HL-60/S4 (cell line): ENCODE measurements around the gene NIBAN1.

Source experiments
- in situ Hi-C: fragments of 300-500 bp; cut with MboI; formaldehyde crosslinking; loops from 2 replicates; pipeline ENCODE4 v1.14.3; 2022; ENCODE audit warnings: low sequenced_read_pairs

NIBAN1 gene

DNA sequence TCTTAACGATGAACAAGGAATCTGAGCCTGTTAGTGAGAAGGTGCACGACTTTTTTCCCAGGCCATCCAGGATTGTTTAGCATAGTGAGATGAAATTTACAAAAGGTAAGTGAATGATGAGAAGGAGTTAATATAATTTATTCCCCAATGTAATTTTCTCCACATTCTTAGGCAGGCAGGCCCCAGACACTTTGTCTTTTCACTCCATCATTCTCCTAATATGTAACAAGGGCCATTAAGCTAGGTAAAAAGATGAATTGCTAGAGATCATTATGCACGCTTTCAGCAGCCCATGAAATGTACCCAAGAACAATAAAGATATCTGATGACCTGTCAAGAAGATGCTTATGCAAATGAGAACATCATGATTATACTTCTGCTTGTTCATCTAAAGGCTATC lies 24.1 kb downstream of the NIBAN1 start:
- in situ Hi-C loops, result no loop called here

- in situ Hi-C loops, result no loop called here
These were observed 26.6 kb downstream of the NIBAN1 start for GRCh38 chr1:184947497-184948256.

- in situ Hi-C loops, result no loop called here
These were observed 28.5 kb downstream of the NIBAN1 start for GRCh38 chr1:184945678-184946412.

DNA sequence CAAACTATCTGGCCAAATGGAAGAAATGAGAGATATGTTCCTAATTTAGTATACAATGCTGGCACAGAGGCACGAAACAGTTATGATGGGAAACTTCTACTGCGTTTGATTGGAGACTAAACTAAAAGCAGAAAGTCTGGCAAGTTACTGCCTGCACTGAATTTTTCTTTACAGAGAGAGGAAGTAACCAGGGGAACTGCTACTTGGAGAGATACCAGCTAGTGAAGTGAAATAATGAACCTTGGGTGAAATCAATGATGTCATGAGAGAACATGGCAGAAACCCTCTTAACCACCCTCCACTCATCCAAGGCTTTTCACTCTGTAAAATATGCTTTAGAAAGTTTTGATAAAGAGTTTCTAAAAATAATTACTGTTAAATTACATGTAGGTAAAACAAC lies 29.3 kb downstream of the NIBAN1 start:
- in situ Hi-C loops, result no loop called here

- in situ Hi-C loops, result no loop called here
These were observed 30.3 kb downstream of the NIBAN1 start for GRCh38 chr1:184943998-184944397.

DNA sequence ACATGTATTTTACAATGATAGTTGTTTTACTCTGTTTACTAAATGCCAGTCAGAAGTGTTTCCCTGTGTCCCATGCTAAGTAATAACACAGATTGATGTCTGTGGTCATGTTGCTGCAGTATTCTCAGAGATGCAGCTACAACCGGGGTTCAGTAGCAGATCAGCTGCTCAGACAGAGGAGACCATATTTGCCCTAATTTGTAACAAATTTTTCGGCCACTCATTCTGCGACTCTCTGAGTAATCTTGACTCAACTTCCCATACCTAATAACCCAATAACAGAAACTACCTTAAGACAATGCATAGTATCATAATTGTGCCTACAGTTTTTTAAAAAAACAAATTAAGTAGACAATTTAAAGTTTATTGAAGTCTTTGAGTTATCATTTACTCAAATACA lies 32.6 kb downstream of the NIBAN1 start:
- in situ Hi-C loops, result no loop called here

GRCh38 chr1:184941410-184941733 lies 32.9 kb downstream of the NIBAN1 start:
- in situ Hi-C loops, result no loop called here

GRCh38 chr1:184940694-184941409 lies 33.5 kb downstream of the NIBAN1 start:
- in situ Hi-C loops, result no loop called here

DNA sequence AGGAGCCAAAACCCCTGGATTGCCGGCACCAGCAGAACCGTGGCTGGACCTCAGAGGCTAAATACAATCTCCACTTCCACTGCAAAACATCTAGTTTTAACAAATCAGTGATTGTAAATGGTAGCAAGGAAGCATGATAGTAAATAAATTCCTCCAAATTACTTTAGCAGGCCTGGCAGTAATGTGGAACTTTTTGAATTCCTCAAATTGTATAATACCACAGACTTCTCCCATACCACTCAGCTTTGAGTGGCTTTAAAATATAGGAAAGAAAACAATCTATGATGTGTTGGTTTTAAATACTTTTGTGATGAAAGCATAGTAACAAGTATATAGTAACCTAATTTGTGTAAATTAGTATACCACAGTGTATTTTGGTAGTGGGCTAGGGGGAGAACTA lies 34.1 kb downstream of the NIBAN1 start:
- in situ Hi-C loops, result no loop called here

DNA sequence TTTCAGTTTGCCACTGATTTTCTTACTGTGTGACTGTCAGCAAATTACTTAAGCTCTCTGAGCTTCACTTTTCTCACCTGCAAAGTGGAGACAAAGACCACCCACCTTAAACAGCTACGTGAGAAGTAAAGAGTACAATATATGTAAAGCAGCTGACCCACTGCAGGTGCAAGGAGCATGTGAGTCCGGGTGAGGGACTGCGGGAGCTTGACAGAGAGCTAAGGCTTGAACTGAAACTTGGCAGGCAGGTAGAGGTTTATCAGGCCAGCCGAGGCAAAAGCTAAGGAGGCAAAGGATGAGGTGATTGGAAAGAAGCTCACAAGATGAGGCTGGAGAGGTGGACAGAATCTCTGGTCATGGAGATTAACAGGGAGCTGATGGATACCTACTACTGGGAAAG lies 36.6 kb downstream of the NIBAN1 start:
- in situ Hi-C loops, result no loop called here

GRCh38 chr1:184935920-184936798 lies 38.1 kb downstream of the NIBAN1 start:
- in situ Hi-C loops, result no loop called here

DNA sequence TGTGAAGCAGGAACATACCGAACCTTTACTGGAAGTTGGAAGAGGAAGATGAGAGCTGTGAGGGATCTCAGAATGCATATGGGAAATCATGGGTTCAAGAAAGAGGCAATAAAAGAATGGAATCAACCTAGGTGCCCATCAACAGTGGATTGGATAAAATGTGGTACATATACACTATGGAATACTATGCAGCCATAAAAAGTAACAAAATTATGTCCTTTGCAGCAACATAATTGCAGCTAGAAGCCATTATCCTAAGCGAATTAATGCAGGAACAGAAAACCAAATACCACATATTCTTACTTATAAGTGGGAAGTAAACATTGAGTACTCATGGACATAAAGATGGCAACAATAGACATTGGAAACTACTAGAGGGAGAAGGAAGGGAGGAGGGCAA lies 40.4 kb downstream of the NIBAN1 start:
- in situ Hi-C loops, result no loop called here

- in situ Hi-C loops, result no loop called here
These were observed 42.0 kb downstream of the NIBAN1 start for GRCh38 chr1:184932319-184932718.

- in situ Hi-C loops, result no loop called here
These were observed 42.7 kb downstream of the NIBAN1 start for GRCh38 chr1:184931566-184931965.

GRCh38 chr1:184930645-184931044 lies 43.7 kb downstream of the NIBAN1 start:
- in situ Hi-C loops, result no loop called here

DNA sequence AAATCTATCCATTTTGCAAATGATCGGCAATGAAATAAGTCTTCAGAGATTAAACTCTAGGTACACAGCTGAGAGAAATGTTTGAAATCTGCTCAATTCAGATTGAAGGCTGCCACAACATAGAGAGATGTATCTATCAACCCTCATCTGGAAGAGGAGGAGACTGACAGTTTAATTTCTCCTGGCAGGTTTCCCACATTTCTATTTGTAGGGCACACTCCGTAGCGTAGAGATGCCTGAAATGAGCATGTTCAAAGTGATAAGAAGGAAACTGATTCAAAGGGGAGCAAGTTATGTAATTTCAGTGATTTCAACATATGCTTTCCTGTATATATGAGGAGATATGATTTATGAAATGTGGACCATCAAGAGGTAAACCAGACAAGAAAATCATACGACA lies 44.1 kb downstream of the NIBAN1 start:
- in situ Hi-C loops, result no loop called here

DNA sequence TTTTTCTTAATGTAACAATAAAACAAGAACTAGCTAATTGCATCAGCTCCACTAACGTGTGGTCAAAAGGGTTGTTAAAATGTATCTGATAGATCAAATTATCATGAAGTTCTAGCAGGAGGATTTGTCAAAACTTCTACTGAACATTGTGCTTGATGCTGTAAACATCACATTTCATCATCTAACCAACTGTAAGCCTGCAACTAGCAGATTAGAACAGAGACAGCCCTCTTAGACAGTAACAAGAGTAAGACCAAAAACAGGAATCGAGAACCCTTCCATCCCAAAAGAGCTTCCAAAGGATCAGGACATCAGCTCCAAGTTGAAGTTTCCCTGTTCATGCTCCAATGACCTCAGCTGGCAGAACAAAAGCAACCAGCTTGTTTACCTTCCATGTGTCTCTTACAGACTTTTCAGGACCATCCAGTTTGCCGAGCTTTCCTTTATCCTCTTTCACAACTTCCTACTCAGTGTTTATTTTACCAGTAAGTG lies 44.6 kb downstream of the NIBAN1 start:
- in situ Hi-C loops, result no loop called here

GRCh38 chr1:184928394-184928793 lies 45.9 kb downstream of the NIBAN1 start:
- in situ Hi-C loops, result no loop called here
